Right cardiac atrium (tissue), 5 donors: ENCODE results near the gene ADCY1. TPM values are rescaled to one million over a fixed set of nuclear protein-coding genes. Genes with fewer than 3 reads are reported as not detected.

Experiments used
- ATAC-seq, 2 donors: fragments of 200-7000 bp; cut with Tn5 transposase; one replicate each; pipeline versions ENCODE4 v1.8.0 to v1.9.1; 2020; ENCODE audit warnings: moderate library complexity in 2 of 2, mild to moderate bottlenecking in 1 of 2
- DNase-seq, 3 donors: peaks; one replicate each; pipeline ENCODE4 v3.0.0-alpha.2; 2020
- H3K27ac ChIP-seq: one replicate; pipeline ENCODE4 v1.5.1; 2013; ENCODE audit warnings: mild to moderate bottlenecking, low read length, control low read depth, moderate library complexity
- H3K27me3 ChIP-seq: one replicate; pipeline ENCODE4 v1.6.1; 2013; ENCODE audit not compliant: control insufficient read depth, insufficient read depth
- H3K4me1 ChIP-seq: one replicate; pipeline ENCODE4 v1.6.1; 2013; ENCODE audit warnings: low read length; ENCODE audit not compliant: control insufficient read depth, insufficient read depth
- H3K4me3 ChIP-seq: one replicate; pipeline ENCODE4 v1.5.1; 2013; ENCODE audit warnings: low read length, control low read depth
- H3K9me3 ChIP-seq: one replicate; pipeline ENCODE4 v1.6.1; 2013; ENCODE audit warnings: low read length; ENCODE audit not compliant: control insufficient read depth
- WGBS: extraction: QIAGEN DNeasy Blood & Tissue Kit; methylation state at CpG from one replicate; pipeline ENCODE4 v1.1.7; 2013; 5-methylcytosine and 5-hydroxymethylcytosine counted together
- intact Hi-C, 4 donors: fragments of 100-400 bp; cut with DNase I; formaldehyde crosslinking; loops; one replicate each; pipeline versions ENCODE4 v1.11.0 to v1.14.0; 2022 to 2023
- polyA plus RNA-seq: library from polyadenylated mRNA; stranded (reverse); fragments of 200-250 nt; gene quantifications from one replicate; pipeline ENCODE4 v1.2.3, GENCODE V29; 2013
- total RNA-seq, 4 donors: library from RNA; stranded (reverse); fragmentation: NEBNext Ultra II Directional; extraction: Animal tissue kit (Norgen Biotek cat#: 25700); gene quantifications; one replicate each; pipeline ENCODE4 v1.2.1, GENCODE V29; 2021
- donor health status: healthy with polysubstance abuse.
- donor health status: DM: no; HTN: yes; CAD: no.
- donor health status: DM: no; HTN: no; CAD: no.
- donor health status: DM: no; HTN: yes; CAD: no; lungs with severe emphysema.
- donor health status: DM: yes; HTN: yes; CAD: no.

Gene ADCY1
- total and polyA plus RNA-seq, 5 donors, result 2.2 to 5.9 (median 4.3) TPM

DNA sequence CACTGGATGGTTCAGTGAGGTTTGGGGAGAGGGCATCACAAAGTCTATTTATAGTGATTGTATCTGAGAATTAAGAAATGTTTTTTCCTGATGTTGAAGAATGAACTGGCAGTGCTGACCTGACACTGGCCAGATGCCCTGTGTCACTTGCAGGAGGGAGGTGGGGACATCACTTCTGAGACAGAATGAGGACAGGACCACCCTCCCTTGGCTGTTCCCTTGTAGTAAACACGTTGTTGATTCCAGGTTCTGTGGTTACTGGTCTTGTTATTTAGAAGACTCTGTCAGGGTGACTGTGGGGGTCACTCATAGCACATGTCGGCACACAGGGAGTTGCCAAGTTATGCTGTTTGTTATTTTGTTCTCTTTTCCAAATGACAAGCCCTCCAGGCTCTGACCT, 126.4 kb downstream of the ADCY1 start:
- DNase-seq, result peak in 2 of 3 donors; percentile 52 to 71
- no peak overlapping the region for H3K4me3 ChIP-seq
- peak in 1 of 2 donors; percentile 44 for ATAC-seq
- peaks cover 10% of the 10 kb centered on the region for H3K4me1 ChIP-seq
- 6% methylated on average over 2 of the region's 2 CpGs for WGBS
- H3K9me3 ChIP-seq, result no peaks in the 10 kb centered on the region
- intact Hi-C loops, result no loop called here
- no peaks in the 10 kb centered on the region for H3K27me3 ChIP-seq
- no peak overlapping the region for H3K27ac ChIP-seq

GRCh38 chr7:45701701-45702510, 127.7 kb downstream of the ADCY1 start:
- no peak for DNase-seq
- Histone ChIP-seq H3K4me1 (peaks cover 10% of the 10 kb centered on the region), H3K4me3 (no peak overlapping the region), H3K27ac (no peak overlapping the region), H3K27me3 (no peaks in the 10 kb centered on the region), H3K9me3 (no peaks in the 10 kb centered on the region)
- no peak for ATAC-seq
- WGBS, result 91% methylated on average over 18 of the region's 18 CpGs
- intact Hi-C loops, result no loop called here

- DNase-seq (no peak), ATAC-seq (no peak)
- 93% methylated on average over 5 of the region's 5 CpGs for WGBS
Observed at GRCh38 chr7:45702751-45703150, 128.6 kb downstream of the ADCY1 start.

GRCh38 chr7:45703373-45703821, 129.2 kb downstream of the ADCY1 start:
- no peak for ATAC-seq
- WGBS, result 91% methylated on average over 20 of the region's 20 CpGs
- no peaks in the 10 kb centered on the region for H3K9me3 ChIP-seq
- no peak overlapping the region for H3K4me3 ChIP-seq
- no peak for DNase-seq
- H3K27me3 ChIP-seq, result no peaks in the 10 kb centered on the region
- H3K4me1 ChIP-seq, result peaks cover 10% of the 10 kb centered on the region
- no peak overlapping the region for H3K27ac ChIP-seq
- intact Hi-C loops, result no loop called here

More at GRCh38 chr7:45702751-45703150, 128.6 kb downstream of the ADCY1 start:
- H3K27ac ChIP-seq, result no peak overlapping the region
- no peak overlapping the region for H3K4me3 ChIP-seq
- H3K9me3 ChIP-seq, result no peaks in the 10 kb centered on the region
- H3K4me1 ChIP-seq, result peaks cover 10% of the 10 kb centered on the region
- intact Hi-C loops, result no loop called here
- no peaks in the 10 kb centered on the region for H3K27me3 ChIP-seq

DNA sequence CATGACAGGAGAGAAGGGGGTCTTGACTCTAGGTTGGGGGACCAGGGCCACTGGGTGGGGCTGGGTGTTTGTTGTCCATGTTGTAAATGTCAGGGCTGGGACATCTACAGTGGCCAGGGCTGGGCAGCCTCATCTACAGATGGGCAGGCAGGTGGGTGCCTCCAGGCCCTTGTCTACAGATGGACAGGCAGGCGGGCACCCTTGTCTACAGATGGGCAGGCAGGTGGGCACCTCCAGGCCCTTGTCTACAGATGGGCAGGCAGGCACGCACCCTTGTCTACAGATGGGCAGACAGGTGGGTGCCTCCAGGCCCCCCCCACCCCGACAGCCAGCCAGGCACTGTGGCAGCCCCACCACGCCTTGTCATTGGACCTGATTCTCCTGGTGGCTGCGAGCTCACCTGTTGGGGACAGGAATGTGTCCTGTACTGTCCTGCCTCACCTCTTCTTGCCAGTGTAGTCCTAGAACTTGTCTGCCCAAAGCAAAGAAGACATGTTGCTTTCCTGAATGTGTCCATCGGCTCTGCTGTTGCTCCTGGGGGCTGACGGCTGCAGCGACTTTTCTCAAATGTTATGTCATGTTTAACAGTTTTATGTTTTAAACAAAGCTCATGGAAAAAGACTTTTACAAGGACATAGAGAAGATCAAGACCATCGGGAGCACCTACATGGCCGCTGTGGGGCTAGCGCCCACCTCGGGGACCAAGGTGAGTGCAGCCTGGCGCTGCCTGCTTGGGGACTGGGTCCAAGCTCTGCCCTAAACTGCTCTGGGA, 129.9 kb downstream of the ADCY1 start:
- H3K4me3 ChIP-seq, result no peak overlapping the region
- 95% methylated on average over 13 of the region's 13 CpGs for WGBS
- no peaks in the 10 kb centered on the region for H3K9me3 ChIP-seq
- no peak overlapping the region for H3K27ac ChIP-seq
- DNase-seq (peak in 1 of 3 donors; percentile 44), ATAC-seq (no peak)
- intact Hi-C loops, result no loop called here
- no peaks in the 10 kb centered on the region for H3K27me3 ChIP-seq
- peaks cover 10% of the 10 kb centered on the region for H3K4me1 ChIP-seq

- ATAC-seq (no peak), DNase-seq (no peak)
- no peak overlapping the region for H3K27ac ChIP-seq
- intact Hi-C loops, result no loop called here
- no peak overlapping the region for H3K4me3 ChIP-seq
- no peaks in the 10 kb centered on the region for H3K27me3 ChIP-seq
- no peaks in the 10 kb centered on the region for H3K9me3 ChIP-seq
- WGBS, result 77% methylated on average over 3 of the region's 3 CpGs
- H3K4me1 ChIP-seq, result peaks cover 9% of the 10 kb centered on the region
Observed at GRCh38 chr7:45704683-45705016, 130.5 kb downstream of the ADCY1 start.

DNA sequence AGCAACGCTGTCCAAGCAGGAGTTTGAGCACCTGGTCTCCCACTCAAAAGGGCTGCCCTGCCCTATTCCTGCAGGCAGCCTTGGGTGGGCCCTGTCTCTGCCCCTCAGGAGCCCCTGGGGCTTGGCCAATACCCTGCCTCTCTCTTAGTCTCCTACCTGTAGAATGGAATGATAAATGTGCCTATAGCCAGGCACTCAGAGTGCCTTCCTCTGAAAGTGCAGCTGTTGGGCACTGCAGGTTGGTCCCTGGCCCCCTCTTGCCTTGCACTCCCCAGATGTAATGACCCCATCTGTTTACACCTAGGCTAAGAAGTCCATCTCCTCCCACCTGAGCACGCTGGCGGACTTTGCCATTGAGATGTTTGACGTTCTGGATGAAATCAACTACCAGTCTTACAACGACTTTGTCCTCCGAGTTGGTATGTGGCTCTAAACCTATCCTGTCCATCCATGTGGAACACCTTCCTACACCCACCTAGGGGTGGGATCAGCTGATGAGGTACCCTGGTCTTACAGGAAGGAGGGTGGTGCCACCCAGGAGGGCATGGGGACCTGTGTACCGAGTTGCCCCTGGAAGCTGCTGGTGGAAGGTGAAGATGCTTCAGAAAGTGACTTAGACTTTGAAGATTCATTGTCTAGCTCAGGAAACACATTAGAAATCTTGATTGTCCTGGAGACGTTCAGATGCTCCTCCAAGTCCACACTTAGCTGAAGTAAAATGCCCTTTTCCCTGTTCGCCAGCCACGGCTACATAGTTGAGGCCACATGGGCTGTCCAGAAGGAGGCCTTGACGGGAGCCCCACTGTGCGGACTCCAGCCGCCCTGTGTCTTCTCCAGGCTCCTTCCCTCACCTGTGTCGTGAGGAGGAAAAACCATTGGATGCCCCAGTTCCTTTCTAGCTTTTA, 134.1 kb downstream of the ADCY1 start:
- WGBS, result 92% methylated on average over 14 of the region's 14 CpGs
- no peak overlapping the region for H3K27ac ChIP-seq
- peak in 1 of 3 donors; percentile 6 for DNase-seq

DNA sequence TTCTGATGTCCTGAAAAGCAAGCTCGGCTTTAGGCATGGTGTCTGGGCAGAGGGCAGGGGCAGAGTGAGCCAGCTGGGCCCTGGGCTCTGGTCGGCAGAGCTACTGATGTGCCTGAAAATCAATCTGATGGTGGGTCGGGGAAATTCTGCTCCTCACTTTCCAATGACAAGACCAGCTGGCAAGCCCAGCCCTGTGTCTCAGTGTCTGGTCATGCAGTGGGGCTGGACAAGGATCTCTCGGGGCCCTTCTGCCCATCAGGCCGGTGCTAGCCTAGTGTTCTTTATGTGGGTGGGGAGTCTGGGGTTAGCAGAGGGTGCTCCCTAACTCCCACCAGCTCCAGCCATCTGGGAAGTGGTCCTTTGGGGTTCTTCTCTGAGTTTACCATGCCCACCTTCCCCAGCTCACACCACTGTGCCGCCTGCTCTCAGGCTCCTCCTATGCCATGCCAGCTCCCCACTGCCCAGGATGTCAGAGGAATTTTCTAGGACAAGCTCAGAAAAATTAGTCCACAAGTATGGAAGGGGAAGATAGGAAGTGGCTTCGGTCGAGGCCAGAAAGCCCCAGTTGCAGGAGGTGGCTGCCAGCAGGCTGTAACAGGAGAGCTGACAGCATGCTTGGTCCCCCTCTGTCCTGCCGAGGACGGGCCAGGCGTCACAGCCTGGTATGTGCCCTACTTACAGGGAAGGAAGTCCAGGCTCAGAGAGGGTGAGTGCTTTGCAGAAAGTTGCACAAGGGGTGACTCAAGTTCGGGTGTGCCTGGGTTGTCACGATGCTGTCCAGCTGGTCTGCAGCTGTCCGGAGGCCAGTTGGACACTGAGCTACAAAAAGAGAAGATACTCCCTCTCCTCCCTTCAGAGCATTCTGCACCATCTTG, 135.2 kb downstream of the ADCY1 start:
- no peaks in the 10 kb centered on the region for H3K9me3 ChIP-seq
- no peaks in the 10 kb centered on the region for H3K27me3 ChIP-seq
- H3K27ac ChIP-seq, result peak overlapping the region; percentile 15
- no peak overlapping the region for H3K4me3 ChIP-seq
- intact Hi-C loops, result no loop called here
- ATAC-seq, result peak; percentile 77 to 92
- H3K4me1 ChIP-seq, result no peaks in the 10 kb centered on the region
- 70% methylated on average over 14 of the region's 14 CpGs for WGBS
- peak; percentile 77 to 84 (median 80) for DNase-seq

More for the DNA sequence above, 134.1 kb downstream of the ADCY1 start:
- Histone ChIP-seq H3K9me3 (no peaks in the 10 kb centered on the region), H3K27me3 (no peaks in the 10 kb centered on the region), H3K4me3 (no peak overlapping the region), H3K4me1 (no peaks in the 10 kb centered on the region)
- no peak for ATAC-seq
- intact Hi-C loops, result no loop called here

DNA sequence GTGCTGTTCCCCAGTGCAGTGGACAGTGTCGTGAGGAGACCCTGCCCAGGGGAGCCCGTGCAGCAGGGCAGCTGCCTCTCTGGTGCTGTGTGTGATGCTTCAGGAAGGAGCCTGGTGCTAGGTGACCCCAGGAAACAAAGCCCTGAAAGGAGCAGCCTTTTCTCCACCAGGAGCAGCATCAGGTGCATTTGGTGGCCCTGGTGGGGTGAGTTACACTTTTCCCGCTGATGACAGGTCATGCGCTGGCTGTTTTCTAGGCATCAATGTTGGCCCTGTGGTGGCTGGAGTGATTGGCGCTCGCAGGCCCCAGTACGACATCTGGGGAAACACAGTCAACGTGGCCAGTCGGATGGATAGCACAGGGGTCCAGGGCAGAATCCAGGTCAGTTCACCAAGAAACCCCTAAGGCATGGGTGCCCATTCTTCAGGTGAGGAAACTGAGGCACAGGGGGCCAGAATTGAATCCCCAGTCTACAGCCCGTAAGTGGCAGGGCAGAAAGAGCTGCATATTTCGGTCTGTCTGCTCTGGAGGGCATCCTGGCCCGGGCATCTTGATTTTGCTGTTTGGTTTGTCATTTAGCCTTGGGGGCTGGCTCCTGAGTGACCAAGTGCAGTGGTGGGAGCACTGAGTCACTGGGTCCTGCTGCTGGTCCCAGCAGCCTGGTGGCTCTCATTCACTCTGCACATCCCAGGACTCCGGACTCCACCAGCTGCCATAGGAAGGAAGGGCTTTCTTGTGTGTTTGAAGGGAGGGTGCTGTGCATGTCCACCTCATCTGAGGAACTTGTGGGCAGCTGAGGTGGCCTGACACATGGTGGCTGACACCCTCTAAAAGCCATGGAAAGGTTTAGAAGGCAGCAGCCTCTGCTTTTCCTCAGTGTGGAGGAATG, 136.3 kb downstream of the ADCY1 start:
- Histone ChIP-seq H3K27ac (no peak overlapping the region), H3K9me3 (no peaks in the 10 kb centered on the region), H3K4me1 (no peaks in the 10 kb centered on the region), H3K27me3 (no peaks in the 10 kb centered on the region), H3K4me3 (no peak overlapping the region)
- peak in 1 of 3 donors; percentile 9 for DNase-seq
- 91% methylated on average over 13 of the region's 13 CpGs for WGBS
- ATAC-seq, result no peak
- intact Hi-C loops, result no loop called here
